Chondrocyte (in vitro differentiated cells): ENCODE measurements around the gene ARRB2. TPM values are rescaled to one million over a fixed set of nuclear protein-coding genes. Genes with fewer than 3 reads are reported as not detected.
A peak's percentile ranks its signal among the peaks of the same experiment; 100 is the strongest.
"Not testable (repeated sequence)": the region's sequence is repeated elsewhere in the genome, so short reads cannot be mapped to it uniquely, and the experiment has no call there.

Source experiments
- DNase-seq: peaks from one replicate; pipeline ENCODE4 v3.0.0; 2021; ENCODE audit warnings: mixed read lengths, low spot score
- H3K27ac Mint-ChIP-seq: one replicate; pipeline ENCODE4 v1.8.0; 2021; ENCODE audit warnings: mild to moderate bottlenecking, moderate library complexity, mixed read lengths; ENCODE audit not compliant: unreplicated experiment
- H3K27me3 Mint-ChIP-seq: 2 replicates; pipeline ENCODE4 v1.8.0; 2021; ENCODE audit warnings: low read depth, mixed read lengths
- H3K36me3 Mint-ChIP-seq: 2 replicates; pipeline ENCODE4 v1.8.0; 2021; ENCODE audit warnings: low read depth, mixed read lengths
- H3K4me1 Mint-ChIP-seq: 2 replicates; pipeline ENCODE4 v1.8.0; 2021; ENCODE audit warnings: low read depth, mild to moderate bottlenecking, mixed read lengths
- H3K4me3 Mint-ChIP-seq: one replicate; pipeline ENCODE4 v1.8.0; 2021; ENCODE audit warnings: mild to moderate bottlenecking, moderate library complexity, mixed read lengths; ENCODE audit not compliant: unreplicated experiment
- H3K9me3 Mint-ChIP-seq: 2 replicates; pipeline ENCODE4 v1.8.0; 2021; ENCODE audit warnings: low read depth, mixed read lengths
- CTCF ChIP-seq: fragments of 200-600 bp; sonication (generic); IDR thresholded peaks from 2 replicates; pipeline ENCODE4 v1.5.0; 2021; ENCODE audit warnings: antibody characterized with exemption, mild to moderate bottlenecking, moderate library complexity
- total RNA-seq: library from RNA; stranded (reverse); gene quantifications from 3 replicates; pipeline ENCODE4 v1.2.1, GENCODE V29; 2021

The ARRB2 gene
- total RNA-seq, 1 donor from 2014 or later, result 7.2 TPM

- DNase-seq, result no peak
- H3K27me3 Mint-ChIP-seq, result no peaks in the 10 kb centered on the region
- no peaks in the 10 kb centered on the region for H3K9me3 Mint-ChIP-seq
- no peak for TF ChIP-seq CTCF
- peak overlapping the region; percentile 87 for H3K4me3 Mint-ChIP-seq
- no peaks in the 10 kb centered on the region for H3K36me3 Mint-ChIP-seq
- H3K4me1 Mint-ChIP-seq, result peaks cover 29% of the 10 kb centered on the region
- peak overlapping the region; percentile 85 for H3K27ac Mint-ChIP-seq
Measured at GRCh38 chr17:4703330-4703691, 7.1 kb upstream of the ARRB2 start.

GRCh38 chr17:4704574-4704907 is 5.9 kb upstream of the ARRB2 start:
- not testable (repeated sequence) for H3K36me3 Mint-ChIP-seq, H3K27me3 Mint-ChIP-seq, H3K9me3 Mint-ChIP-seq, DNase-seq
- Mint-ChIP-seq H3K27ac (peak overlapping the region; percentile 85), H3K4me1 (peaks cover 33% of the 10 kb centered on the region), H3K4me3 (peak overlapping the region; percentile 87)

- no peaks in the 10 kb centered on the region for H3K36me3 Mint-ChIP-seq
- peak overlapping the region; percentile 87 for H3K4me3 Mint-ChIP-seq
- H3K9me3 Mint-ChIP-seq, result no peaks in the 10 kb centered on the region
- H3K27ac Mint-ChIP-seq, result no peak overlapping the region
- DNase-seq, result no peak
- TF ChIP-seq CTCF, result no peak
- H3K4me1 Mint-ChIP-seq, result peaks cover 36% of the 10 kb centered on the region
- H3K27me3 Mint-ChIP-seq, result no peaks in the 10 kb centered on the region
Measured at GRCh38 chr17:4704991-4705390, 5.4 kb upstream of the ARRB2 start.

GRCh38 chr17:4706121-4706520 is 4.3 kb upstream of the ARRB2 start:
- no peak for DNase-seq

GRCh38 chr17:4708436-4708835 is 2.0 kb upstream of the ARRB2 start:
- no peak overlapping the region for H3K4me3 Mint-ChIP-seq

More at GRCh38 chr17:4706121-4706520, 4.3 kb upstream of the ARRB2 start:
- H3K36me3 Mint-ChIP-seq, result no peaks in the 10 kb centered on the region
- peaks cover 36% of the 10 kb centered on the region for H3K4me1 Mint-ChIP-seq
- H3K27me3 Mint-ChIP-seq, result no peaks in the 10 kb centered on the region
- TF ChIP-seq CTCF, result no peak
- no peak overlapping the region for H3K4me3 Mint-ChIP-seq
- H3K27ac Mint-ChIP-seq, result no peak overlapping the region
- no peaks in the 10 kb centered on the region for H3K9me3 Mint-ChIP-seq

More at GRCh38 chr17:4708436-4708835, 2.0 kb upstream of the ARRB2 start:
- Mint-ChIP-seq H3K36me3 (no peaks in the 10 kb centered on the region), H3K27me3 (no peaks in the 10 kb centered on the region), H3K9me3 (no peaks in the 10 kb centered on the region), H3K27ac (no peak overlapping the region), H3K4me1 (peaks cover 17% of the 10 kb centered on the region)
- no peak for TF ChIP-seq CTCF
- no peak for DNase-seq
